AG20443 (cell line): ENCODE data around the gene USF3.

Experiments used
- DNase-seq: peaks from one replicate; pipeline ENCODE4 v3.0.0; 2012; ENCODE audit warnings: low spot score, mixed read lengths

USF3 gene, protein sequence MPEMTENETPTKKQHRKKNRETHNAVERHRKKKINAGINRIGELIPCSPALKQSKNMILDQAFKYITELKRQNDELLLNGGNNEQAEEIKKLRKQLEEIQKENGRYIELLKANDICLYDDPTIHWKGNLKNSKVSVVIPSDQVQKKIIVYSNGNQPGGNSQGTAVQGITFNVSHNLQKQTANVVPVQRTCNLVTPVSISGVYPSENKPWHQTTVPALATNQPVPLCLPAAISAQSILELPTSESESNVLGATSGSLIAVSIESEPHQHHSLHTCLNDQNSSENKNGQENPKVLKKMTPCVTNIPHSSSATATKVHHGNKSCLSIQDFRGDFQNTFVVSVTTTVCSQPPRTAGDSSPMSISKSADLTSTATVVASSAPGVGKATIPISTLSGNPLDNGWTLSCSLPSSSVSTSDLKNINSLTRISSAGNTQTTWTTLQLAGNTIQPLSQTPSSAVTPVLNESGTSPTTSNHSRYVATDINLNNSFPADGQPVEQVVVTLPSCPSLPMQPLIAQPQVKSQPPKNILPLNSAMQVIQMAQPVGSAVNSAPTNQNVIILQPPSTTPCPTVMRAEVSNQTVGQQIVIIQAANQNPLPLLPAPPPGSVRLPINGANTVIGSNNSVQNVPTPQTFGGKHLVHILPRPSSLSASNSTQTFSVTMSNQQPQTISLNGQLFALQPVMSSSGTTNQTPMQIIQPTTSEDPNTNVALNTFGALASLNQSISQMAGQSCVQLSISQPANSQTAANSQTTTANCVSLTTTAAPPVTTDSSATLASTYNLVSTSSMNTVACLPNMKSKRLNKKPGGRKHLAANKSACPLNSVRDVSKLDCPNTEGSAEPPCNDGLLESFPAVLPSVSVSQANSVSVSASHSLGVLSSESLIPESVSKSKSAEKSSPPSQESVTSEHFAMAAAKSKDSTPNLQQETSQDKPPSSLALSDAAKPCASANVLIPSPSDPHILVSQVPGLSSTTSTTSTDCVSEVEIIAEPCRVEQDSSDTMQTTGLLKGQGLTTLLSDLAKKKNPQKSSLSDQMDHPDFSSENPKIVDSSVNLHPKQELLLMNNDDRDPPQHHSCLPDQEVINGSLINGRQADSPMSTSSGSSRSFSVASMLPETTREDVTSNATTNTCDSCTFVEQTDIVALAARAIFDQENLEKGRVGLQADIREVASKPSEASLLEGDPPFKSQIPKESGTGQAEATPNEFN (N-terminal part only)

GRCh38 chr3:113695786-113696645, at the start of gene USF3:
Gene USF3 (minus strand): TSS chr3:113696642. CDS start chr3:113674878, 21,764 bp downstream.
- DNase-seq: peak; percentile 93

DNA sequence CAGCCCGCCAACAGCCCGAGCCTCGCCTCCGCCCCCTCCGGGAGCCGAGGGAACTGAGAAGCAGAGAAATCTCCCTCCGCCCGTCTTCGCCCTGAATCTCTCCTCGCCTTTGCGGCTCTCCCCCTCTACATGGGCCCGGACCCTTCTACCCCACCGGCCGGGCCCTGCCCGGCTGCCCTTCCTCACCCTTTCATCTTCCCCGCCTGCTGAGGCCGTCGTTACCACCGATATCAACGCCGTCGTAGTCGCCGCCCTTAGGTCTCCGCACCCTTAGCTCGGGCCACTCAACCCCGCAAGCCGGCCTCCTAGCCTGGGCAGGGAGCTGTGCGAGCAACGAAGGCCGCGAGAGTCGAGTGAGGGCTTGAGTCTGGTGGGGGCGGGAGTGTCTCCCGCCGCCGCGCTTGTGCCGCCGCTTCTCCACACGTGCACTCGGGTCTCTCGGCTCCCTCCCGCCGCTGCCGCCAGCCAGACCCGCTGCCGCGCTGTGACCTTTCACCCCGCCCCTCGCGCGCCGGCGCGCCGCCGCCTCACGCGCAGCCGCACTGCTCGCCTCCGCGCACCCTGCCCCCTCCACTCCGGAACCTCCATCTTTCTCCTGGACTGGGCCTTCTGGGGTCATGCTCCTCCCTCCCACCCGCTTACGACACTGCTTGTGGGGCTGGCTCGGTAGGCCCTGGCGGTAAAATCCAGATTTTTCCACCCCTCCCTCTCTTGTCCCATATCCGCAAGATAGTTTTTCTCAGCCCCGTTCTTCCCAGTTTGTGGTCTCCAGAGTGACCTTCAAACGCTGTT, 49.5 kb upstream of the USF3 start, which contains the start of gene NAA50:
TSS of gene NAA50 (minus strand) at position 494 of the 792 bp plus-strand sequence. CDS start at position 194, 300 bp downstream.
- peak; percentile 96 for DNase-seq

- peak; percentile 90 for DNase-seq
These were observed 48.7 kb upstream of the USF3 start for GRCh38 chr3:113744941-113745755.

DNA sequence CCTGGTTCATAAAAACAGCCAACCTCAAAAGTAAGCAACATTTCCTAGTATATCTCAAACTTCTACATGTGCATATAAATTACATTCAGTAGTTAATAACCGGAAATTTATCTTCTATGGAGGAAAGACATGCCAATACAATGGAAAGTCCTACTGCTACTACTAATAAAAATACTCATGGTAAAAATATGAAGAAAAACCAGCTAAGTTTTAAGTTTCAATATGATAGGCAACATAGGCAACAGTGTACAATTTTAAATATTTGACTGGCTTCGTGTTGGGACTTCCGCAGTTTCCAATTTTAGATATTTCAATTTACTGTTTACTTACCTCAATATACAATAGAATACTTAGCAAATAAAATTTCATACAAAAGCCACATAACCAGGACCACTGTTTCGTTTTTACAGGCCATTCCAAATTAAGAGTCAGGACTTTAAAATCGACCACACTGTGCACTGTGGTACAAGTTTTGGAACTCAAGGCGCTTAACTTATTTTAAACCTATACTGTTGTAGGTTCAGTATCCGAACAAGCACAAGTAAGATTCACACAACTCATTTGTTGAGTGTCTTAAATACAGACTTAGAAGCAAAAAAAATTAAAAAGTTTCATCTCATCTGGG, 46.7 kb upstream of the USF3 start:
- no peak for DNase-seq

- no peak for DNase-seq
These were observed 45.2 kb upstream of the USF3 start for GRCh38 chr3:113741620-113742019.

DNA sequence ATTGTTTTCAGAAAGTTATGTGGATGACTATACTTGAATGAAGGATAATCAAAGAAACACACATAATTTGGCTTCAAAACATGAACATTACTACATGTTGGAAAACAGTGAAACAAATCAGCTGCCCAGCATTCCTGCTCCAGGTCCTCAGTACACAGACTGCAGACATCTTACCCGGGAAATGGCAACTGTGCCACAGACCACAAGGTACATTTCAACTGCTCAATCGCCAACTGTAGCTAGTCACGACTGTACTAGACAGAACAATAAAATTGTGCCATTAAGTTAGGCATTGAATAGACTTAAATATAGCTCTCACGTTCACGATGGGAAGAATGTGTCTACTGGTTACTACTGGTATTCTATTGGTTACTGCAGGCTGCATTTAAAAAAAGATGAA, 44.6 kb upstream of the USF3 start:
- peak; percentile 12 for DNase-seq

DNA sequence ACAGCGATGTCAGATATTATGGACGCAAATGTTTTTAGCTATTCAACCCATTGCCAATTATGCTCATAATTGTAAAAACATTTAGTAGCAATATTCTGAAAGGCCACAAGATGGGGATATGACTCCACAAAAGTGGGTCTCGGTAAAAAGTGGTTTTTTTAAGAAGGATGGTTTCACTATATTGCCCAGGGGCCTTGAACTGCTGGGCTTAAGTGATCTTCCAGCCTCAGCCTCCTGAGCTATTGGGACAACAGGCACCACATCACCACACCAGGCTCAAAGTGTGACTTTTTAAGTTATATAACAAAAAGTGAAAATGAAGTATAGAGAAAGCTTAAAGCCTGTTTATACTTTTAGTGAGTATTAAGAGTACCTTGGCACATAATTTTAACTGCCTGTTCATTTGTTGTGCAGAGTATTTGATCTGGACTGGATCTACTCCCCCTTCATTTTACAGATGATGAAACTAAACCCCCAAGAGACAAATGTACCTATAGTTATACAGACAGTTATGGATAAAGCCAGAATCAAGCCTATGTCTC, 40.2 kb upstream of the USF3 start:
- peak; percentile 51 for DNase-seq

DNA sequence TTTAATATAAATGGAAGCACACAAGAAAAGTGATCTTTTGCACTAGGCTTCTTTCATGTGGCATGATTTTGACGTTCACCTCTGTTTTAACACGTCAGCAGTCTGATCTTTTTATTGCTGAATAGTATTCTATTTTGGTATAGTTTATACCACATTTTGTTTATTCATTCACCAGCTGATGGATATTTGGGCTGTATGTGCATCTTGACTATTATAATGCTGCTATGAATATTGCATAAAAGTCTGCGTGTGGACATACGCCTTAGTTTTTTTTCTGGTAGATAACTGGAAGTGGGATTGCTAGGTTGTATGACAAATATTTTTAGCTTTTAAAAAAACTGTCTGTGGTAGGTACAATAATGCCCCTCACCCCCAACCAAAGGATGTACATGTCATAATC, 35.3 kb upstream of the USF3 start:
- no peak for DNase-seq

GRCh38 chr3:113730550-113730949, 34.1 kb upstream of the USF3 start:
- no peak for DNase-seq

- DNase-seq: no peak
These were observed 32.2 kb upstream of the USF3 start for GRCh38 chr3:113728661-113729060.

GRCh38 chr3:113721636-113722035, 25.2 kb upstream of the USF3 start:
- no peak for DNase-seq

- no peak for DNase-seq
These were observed 23.3 kb upstream of the USF3 start for GRCh38 chr3:113719758-113720157.

GRCh38 chr3:113719294-113719693, 22.9 kb upstream of the USF3 start:
- no peak for DNase-seq

DNA sequence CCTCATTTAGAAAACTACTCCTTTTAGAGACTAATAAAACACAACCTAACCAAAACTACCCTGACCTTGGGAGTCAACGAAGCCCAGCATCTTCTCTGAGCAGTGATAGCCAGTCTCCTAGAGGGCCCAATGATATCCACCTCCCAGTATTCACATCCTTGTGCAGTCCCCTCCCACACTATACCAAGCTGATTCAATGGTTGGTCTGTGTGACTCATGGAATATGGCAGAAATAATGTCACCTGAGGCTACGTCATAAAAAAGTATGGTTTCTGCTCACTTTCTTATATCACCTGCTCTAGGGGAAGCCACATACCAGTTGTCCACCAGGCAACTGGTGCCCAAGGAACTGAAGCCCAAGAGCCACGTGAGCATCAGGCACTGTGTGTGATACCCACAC, 21.4 kb upstream of the USF3 start:
- DNase-seq: no peak

- no peak for DNase-seq
These were observed 20.9 kb upstream of the USF3 start for GRCh38 chr3:113717308-113717707.

- DNase-seq: no peak
These were observed 18.3 kb upstream of the USF3 start for GRCh38 chr3:113714702-113715101.

DNA sequence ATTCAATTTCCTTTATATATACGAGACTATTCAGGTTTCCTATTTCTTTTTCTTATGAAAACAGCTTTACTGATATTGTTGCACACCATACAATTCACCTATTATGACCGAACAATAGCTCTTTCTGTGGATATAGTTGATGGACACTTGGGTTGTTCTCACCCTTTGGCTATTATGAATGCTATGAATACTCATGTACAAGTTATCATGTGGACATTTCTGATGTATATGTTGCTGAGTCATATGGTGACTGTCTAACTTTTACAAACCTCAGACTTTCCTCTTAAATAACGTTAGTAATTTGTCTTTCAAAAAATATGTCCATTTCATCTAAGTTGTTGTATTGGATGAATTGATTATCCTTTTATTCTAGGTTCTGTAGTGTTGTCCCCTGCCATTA, 15.7 kb upstream of the USF3 start:
- no peak for DNase-seq

DNA sequence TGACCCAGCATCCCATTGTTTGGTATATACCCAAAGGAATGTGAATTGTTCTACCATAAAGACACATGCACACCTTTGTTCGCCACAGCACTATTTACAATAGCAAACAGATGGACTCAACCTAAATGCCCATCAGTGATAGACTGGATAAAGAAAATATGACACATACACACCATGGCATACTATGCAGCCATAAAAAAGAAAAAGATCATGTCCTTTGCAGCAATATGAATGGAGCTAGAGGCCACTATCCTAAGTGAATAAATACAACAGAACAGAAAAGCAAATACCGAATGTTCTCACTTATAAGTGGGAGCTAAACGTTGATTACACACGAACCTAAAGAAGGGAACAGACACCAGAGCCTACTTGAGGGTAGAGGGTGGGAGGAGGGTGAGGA, 11.4 kb upstream of the USF3 start:
- DNase-seq: no peak

GRCh38 chr3:113698956-113699355, 2.5 kb upstream of the USF3 start:
- peak; percentile 59 for DNase-seq
